Measurements from ENCODE around the gene C19orf12. TPM values are rescaled to one million over a fixed set of nuclear protein-coding genes. Genes with fewer than 3 reads are reported as not detected.
A peak's percentile ranks its signal among the peaks of the same experiment; 100 is the strongest.

C19orf12 gene
- total RNA-seq, 1 donor from 2014 or later, result 8.1 TPM

DNA sequence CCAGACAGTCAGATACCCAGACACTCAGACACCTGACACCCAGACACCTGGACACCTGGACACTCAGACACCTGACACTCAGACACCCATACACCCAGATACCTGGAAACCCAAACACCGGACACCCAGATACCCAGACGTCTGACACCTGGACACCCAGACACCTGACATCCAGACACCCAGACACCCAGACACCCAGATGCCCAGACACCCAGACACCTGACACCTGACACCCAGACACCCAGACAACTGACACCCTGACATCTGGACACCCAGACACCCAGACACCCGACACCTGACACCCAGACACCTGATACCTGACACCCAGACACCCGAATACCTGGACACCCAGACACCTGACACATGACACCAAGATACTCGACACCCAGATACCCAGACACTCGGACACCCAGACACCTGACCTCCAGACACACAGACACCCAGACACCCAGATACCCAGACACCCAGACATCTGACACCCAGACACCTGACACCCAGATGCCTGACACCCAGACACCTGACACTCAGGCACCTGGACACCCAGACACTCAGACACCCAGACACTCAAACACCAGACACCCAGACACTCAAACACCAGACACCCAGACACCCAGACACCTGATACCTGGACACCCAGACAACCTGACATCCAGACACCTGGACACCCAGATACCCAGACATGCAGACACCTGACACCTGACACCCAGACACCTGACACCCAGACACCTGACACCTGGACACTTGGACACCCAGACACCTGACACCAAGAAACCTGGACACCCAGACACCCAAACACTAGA lies 19.1 kb downstream of the C19orf12 start:
- no peak for ATAC-seq

DNA sequence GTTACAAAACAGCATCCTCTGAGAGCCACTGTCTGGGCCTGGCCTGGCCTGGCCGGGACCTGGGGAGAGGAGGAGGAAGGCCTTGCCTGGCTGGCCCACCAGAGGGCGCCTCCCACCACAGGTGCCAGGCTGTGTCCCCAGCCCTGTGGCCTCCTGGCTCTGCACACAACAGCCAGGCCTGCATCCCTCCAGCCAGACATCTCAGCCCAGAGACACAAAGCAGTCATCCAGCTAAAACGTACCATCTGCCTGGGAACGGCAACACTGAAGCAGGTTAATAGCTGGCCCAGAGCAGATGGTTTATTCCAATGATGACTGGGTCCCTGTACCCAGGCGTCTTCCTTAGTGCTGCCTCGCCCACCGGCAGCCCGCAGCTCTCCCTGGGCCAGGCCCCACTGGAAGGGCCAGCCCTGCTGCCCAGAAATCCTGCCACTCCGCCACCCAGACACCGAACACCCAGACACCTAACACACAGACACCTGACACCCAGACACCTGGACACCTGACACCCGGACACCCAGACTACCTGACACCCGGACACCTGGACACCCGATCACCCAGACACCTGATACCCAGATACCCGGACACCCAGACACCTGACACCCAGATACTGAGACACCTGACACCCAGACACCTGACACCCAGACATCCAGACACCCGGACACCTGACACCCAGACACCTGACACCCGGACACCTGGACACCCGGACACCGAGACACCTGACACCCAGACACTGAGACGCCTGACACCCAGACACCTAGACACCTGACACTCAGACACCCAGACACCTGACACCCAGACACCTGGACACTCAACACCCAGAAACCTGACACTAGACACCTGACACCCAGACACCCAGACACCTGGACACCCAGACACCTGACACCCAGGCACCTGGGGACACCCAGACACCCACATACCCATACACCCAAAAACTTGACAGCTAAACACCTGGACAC lies 20.1 kb downstream of the C19orf12 start:
- ATAC-seq, result peak; percentile 84

DNA sequence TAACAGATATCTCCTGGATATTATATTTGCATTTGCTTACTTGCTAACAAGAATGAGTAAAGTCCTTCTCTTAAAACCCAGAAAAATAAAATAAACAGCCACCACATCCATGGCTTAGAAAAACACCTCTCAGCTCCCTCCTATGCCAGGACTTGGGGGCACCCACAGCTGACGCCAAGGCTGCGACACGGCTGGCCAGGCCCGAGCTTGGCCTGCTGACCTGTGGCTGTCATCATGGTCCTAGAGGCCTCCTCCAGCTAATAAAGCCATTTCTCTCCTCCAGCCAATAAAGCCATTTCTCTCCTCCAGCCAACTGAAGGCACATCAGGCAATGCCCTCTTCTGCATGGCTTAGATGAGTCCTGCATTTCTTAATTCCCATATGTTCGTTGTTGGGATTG lies 20.9 kb downstream of the C19orf12 start:
- ATAC-seq, result no peak

DNA sequence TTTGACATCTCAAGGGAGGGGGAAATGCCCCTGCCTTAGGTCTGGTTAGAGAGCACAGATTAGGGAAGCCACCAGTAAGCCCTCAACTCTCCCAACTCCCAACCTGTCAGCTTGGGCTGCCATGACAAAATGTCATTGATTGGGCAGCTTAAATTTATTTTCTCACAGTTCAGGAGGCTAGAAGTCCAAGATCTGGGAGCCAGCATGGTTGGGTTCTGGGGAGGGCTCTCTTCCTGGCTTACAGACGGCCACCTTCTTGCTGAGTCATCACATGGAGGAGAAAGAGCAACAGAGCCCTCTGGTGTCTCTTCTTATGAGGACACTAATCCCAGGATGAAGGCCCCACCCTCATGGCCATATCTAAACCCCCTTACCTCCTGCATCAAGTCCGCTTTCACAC lies 24.2 kb downstream of the C19orf12 start:
- ATAC-seq, result peak; percentile 64

- peak; percentile 69 for ATAC-seq
Measured at GRCh38 chr19:29687897-29688728, 26.9 kb downstream of the C19orf12 start.

GRCh38 chr19:29687244-29687896 lies 27.7 kb downstream of the C19orf12 start:
- ATAC-seq, result peak; percentile 35

- no peak for ATAC-seq
Measured at GRCh38 chr19:29686285-29686805, 28.7 kb downstream of the C19orf12 start.

DNA sequence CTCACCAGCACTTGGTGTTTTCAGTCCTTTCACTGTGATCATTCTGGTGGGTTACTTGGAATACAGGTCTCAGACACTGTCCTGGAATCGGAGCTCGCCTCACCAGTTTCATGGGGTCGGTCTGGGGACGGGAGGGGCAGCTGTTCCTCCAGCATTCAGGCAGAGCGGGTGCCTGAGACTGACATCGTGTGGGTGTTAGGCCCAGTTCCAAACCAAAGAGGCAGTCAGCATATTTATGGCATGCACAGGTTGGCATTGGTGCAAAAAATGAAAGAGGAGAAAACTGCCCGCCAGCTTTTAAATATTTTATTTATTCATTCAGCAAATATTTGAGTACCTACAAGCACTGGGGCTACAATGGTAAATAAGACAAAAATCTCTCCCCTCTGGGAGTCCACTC lies 29.7 kb downstream of the C19orf12 start:
- ATAC-seq, result no peak

GRCh38 chr19:29683009-29683408 lies 32.1 kb downstream of the C19orf12 start:
- no peak for ATAC-seq

DNA sequence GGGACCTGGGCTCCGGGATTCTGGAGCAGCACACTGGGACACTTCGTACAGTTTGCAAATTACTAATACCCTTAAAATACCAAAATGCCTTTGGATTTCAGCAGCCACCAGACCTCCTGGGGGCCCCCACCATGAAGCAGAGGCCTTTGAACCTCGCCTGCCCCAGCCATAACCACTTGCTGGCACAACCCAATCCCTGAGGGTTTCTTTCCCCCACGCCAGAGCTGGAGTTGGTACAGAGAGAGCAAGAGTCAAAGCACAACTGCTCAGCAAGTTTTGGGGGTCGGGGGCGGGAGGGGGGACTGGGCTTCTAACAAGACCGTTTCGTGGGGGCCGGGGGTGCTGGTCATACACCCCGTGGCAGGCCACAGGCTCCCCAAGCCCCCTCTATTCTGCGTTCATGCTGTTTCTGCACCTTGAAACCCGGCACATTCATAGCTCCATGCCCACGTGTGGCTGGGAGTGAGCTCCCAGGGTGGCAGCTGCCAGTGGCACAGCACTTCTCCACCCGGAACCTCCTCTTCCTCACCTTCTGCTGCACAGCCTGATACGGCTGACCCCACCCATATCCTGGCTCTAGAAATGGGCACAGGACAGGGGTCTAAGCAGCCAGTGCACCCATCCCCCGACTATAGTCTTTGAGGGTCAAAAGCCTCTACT lies 32.7 kb downstream of the C19orf12 start:
- no peak for ATAC-seq

GRCh38 chr19:29681422-29682235 lies 33.4 kb downstream of the C19orf12 start:
- ATAC-seq, result no peak

DNA sequence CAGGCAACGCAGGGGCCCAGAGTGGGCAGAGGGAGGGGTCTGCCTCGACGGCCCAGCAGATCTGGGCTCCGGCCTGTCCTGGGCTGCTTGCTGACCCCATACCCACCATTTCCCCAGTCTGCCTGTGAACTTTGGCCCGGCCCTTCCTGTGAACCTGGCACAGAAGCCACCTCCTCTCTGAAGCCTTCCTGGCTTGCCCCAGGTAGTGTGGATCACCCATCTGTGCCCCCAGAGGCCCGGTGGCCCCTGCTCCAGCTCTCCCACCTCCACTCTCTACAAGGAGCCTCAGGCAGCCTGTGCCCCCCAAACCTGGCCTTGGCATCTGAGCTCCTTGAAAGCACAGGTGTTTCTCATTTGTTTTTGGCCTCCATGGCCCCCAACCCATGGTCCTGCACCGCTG lies 34.1 kb downstream of the C19orf12 start:
- ATAC-seq, result no peak

- peak; percentile 34 for ATAC-seq
Measured at GRCh38 chr19:29680447-29680846, 34.6 kb downstream of the C19orf12 start.

- ATAC-seq, result no peak
Measured at GRCh38 chr19:29679598-29680210, 35.4 kb downstream of the C19orf12 start.

- no peak for ATAC-seq
Measured at GRCh38 chr19:29678484-29679106, 36.5 kb downstream of the C19orf12 start.

GRCh38 chr19:29677001-29677817 lies 37.9 kb downstream of the C19orf12 start:
- no peak for ATAC-seq

DNA sequence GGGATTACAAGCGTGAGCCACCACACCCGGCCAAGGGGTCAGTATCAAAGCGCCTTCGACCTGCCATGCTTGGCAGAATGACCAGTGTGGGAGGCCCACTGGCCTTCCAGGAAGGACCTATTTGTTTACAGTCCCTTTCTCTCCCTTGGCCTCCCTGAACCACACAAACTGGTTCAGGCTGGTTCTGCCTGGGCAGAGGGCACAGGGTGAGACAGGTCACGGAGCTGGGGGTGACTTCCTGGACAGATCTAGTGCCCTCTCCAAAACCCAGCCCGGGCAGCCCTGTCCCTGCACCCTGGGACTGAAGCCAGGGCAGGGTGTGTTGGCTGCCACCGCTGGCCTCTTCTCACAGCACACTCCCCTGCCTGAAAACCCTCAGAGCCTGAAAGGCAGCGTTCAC lies 38.5 kb downstream of the C19orf12 start:
- ATAC-seq, result peak; percentile 49

GRCh38 chr19:29675650-29676186 lies 39.3 kb downstream of the C19orf12 start:
- no peak for ATAC-seq
